H1 (cell line): ENCODE data around the gene PLXND1. TPM values are rescaled to one million over a fixed set of nuclear protein-coding genes. Genes with fewer than 3 reads are reported as not detected.

Experiments
- CTCF ChIA-PET: fragments of 300-600 bp; sonication (Branson Sonifier 250); formaldehyde crosslinking; loops from one replicate; lab custom pipeline; 2021; ENCODE audit not compliant: partially characterized antibody; lab: Charles Lee
- POLR2A ChIA-PET: fragments of 300-600 bp; sonication (Branson Sonifier 250); formaldehyde crosslinking; loops from one replicate; lab custom pipeline; 2021; ENCODE audit warnings: inconsistent platforms; ENCODE audit not compliant: partially characterized antibody; lab: Charles Lee
- DNase-seq, 2 experiments: peaks; one replicate each; pipeline versions ENCODE4 v3.0.0 to v3.0.0-alpha.2; 2010 to 2022; ENCODE audit warnings: low spot score in 2 of 2, low read depth in 1 of 2, mixed read lengths in 1 of 2
- FAIRE-seq: peaks from 2 replicates; lab custom pipeline; 2011; peaks lifted over from hg19 to GRCh38; lab: Jason Lieb, UNC
- H2AFZ ChIP-seq: 2 replicates; pipeline ENCODE4 v1.8.1; 2012; ENCODE audit warnings: low read length, inconsistent platforms
- H2AK5ac ChIP-seq: 2 replicates; pipeline ENCODE4 v1.6.1; 2013; ENCODE audit warnings: low read depth, low read length
- H2BK120ac ChIP-seq: replicated peaks from 2 replicates; pipeline ENCODE3; 2013; ENCODE audit warnings: low read depth, low read length, inconsistent platforms
- H2BK12ac ChIP-seq: 2 replicates; pipeline ENCODE4 v1.6.1; 2013; ENCODE audit warnings: low read depth, low read length
- H2BK15ac ChIP-seq: 2 replicates; pipeline ENCODE4 v1.6.1; 2013; ENCODE audit warnings: low read length
- H2BK20ac ChIP-seq: 2 replicates; pipeline ENCODE4 v1.6.1; 2013; ENCODE audit warnings: low read length
- H2BK5ac ChIP-seq: 2 replicates; pipeline ENCODE4 v1.6.1; 2013; ENCODE audit warnings: low read depth, low read length
- H3K14ac ChIP-seq: 2 replicates; pipeline ENCODE4 v1.6.1; 2013; ENCODE audit warnings: inconsistent platforms; ENCODE audit not compliant: insufficient read length
- H3K18ac ChIP-seq: 2 replicates; pipeline ENCODE4 v1.6.1; 2013; ENCODE audit warnings: low read length; ENCODE audit errors: extremely low read depth
- H3K23ac ChIP-seq: 2 replicates; pipeline ENCODE4 v1.6.1; 2013; ENCODE audit warnings: inconsistent platforms; ENCODE audit not compliant: insufficient read length
- H3K23me2 ChIP-seq: 2 replicates; pipeline ENCODE4 v1.6.1; 2013; ENCODE audit warnings: low read depth, low read length
- H3K27ac ChIP-seq: 2 replicates; pipeline ENCODE4 v1.6.1; 2011; ENCODE audit warnings: low read depth, low read length, inconsistent platforms
- H3K27me3 ChIP-seq, 4 experiments: replicated peaks in 1 of 4; 1 replicate in 1 of 4; 2 replicates in 3 of 4; pipeline versions ENCODE4 v1.6.1 to v1.8.1; 2011 to 2013; ENCODE audit warnings: low read length in 3 of 4, mild to moderate bottlenecking in 3 of 4, inconsistent platforms in 2 of 4, mixed read lengths in 2 of 4, moderate library complexity in 1 of 4; ENCODE audit not compliant: control insufficient read depth in 3 of 4, insufficient read depth in 3 of 4; ENCODE audit errors: extremely low read depth in 1 of 4
- H3K36me3 ChIP-seq, 4 experiments: 2 replicates each; pipeline versions ENCODE4 v1.6.1 to v1.8.1; 2011 to 2013; ENCODE audit warnings: mild to moderate bottlenecking in 4 of 4, low read length in 3 of 4, moderate library complexity in 2 of 4, control low read depth in 1 of 4, inconsistent platforms in 1 of 4; ENCODE audit not compliant: insufficient read depth in 4 of 4, control insufficient read depth in 2 of 4
- H3K4ac ChIP-seq: replicated peaks from 2 replicates; pipeline ENCODE3; 2013; ENCODE audit warnings: low read length, low read depth, mixed read lengths, inconsistent platforms; ENCODE audit not compliant: insufficient read length
- H3K4me1 ChIP-seq, 4 experiments: replicated peaks in 1 of 4; 1 replicate in 1 of 4; 2 replicates in 3 of 4; pipeline versions ENCODE4 v1.6.1 to v1.8.1; 2011 to 2013; ENCODE audit warnings: low read length in 3 of 4, inconsistent platforms in 2 of 4, mixed read lengths in 1 of 4; ENCODE audit not compliant: insufficient read depth in 4 of 4, control insufficient read depth in 3 of 4
- H3K4me2 ChIP-seq, 2 experiments: 2 replicates each; pipeline versions ENCODE4 v1.6.1 to v1.8.1; 2011 to 2013; ENCODE audit warnings: low read depth in 2 of 2, low read length in 2 of 2, control low read depth in 1 of 2, inconsistent platforms in 1 of 2, mild to moderate bottlenecking in 1 of 2; ENCODE audit not compliant: insufficient read depth in 1 of 2
- H3K4me3 ChIP-seq, 4 experiments: fragments of 200-600, 300-600 bp in 1 of 4; sonication (generic), shearing (Covaris generic), sonication (Bioruptor Twin) in 1 of 4; 2 replicates each; pipeline versions ENCODE4 v1.5.1 to v1.8.1; 2011 to 2016; ENCODE audit warnings: low read length in 4 of 4, low read depth in 3 of 4, control low read depth in 2 of 4, inconsistent platforms in 2 of 4, mild to moderate bottlenecking in 2 of 4, mixed read lengths in 1 of 4, moderate library complexity in 1 of 4; ENCODE audit not compliant: insufficient read depth in 2 of 4; ENCODE audit errors: extremely low read depth in 1 of 4
- H3K56ac ChIP-seq: replicated peaks from 2 replicates; pipeline ENCODE3; 2013; ENCODE audit warnings: low read depth, mild to moderate bottlenecking, mixed read lengths, low read length, inconsistent platforms; ENCODE audit not compliant: insufficient read length
- H3K79me1 ChIP-seq: 2 replicates; pipeline ENCODE4 v1.6.1; 2013; ENCODE audit warnings: low read depth, low read length, control low read depth
- H3K79me2 ChIP-seq, 2 experiments: 2 replicates each; pipeline versions ENCODE4 v1.6.1 to v1.8.1; 2012 to 2013; ENCODE audit warnings: low read length in 2 of 2, mild to moderate bottlenecking in 2 of 2, inconsistent platforms in 1 of 2; ENCODE audit not compliant: insufficient read depth in 2 of 2, control insufficient read depth in 1 of 2
- H3K9ac ChIP-seq, 4 experiments: replicated peaks in 1 of 4; 1 replicate in 1 of 4; 2 replicates in 3 of 4; pipeline versions ENCODE4 v1.6.1 to v1.8.1; 2011 to 2013; ENCODE audit warnings: low read depth in 3 of 4, low read length in 3 of 4, control low read depth in 2 of 4, mild to moderate bottlenecking in 2 of 4, moderate library complexity in 2 of 4, inconsistent platforms in 1 of 4; ENCODE audit errors: extremely low read depth in 1 of 4
- H3K9me3 ChIP-seq, 2 experiments: 2 replicates each; pipeline versions ENCODE4 v1.6.1 to v1.8.1; 2012 to 2013; ENCODE audit warnings: mild to moderate bottlenecking in 2 of 2, moderate library complexity in 2 of 2, control low read depth in 1 of 2, inconsistent platforms in 1 of 2, low read depth in 1 of 2, low read length in 1 of 2, mixed read lengths in 1 of 2; ENCODE audit not compliant: insufficient read depth in 2 of 2
- H4K20me1 ChIP-seq, 2 experiments: replicated peaks in 1 of 2; 2 replicates each; pipeline versions ENCODE3 to v1.8.1; 2011 to 2013; ENCODE audit warnings: inconsistent platforms in 2 of 2, low read length in 2 of 2, mild to moderate bottlenecking in 1 of 2; ENCODE audit not compliant: insufficient read depth in 2 of 2, control insufficient read depth in 1 of 2
- H4K5ac ChIP-seq: 2 replicates; pipeline ENCODE4 v1.6.1; 2013; ENCODE audit warnings: low read length, low read depth, mixed read lengths, inconsistent platforms; ENCODE audit not compliant: insufficient read length
- H4K8ac ChIP-seq: 2 replicates; pipeline ENCODE4 v1.8.0; 2013; ENCODE audit warnings: mild to moderate bottlenecking, moderate library complexity, low read length, inconsistent platforms; ENCODE audit not compliant: insufficient read depth; ENCODE audit errors: extremely low read depth
- H4K91ac ChIP-seq: replicated peaks from 2 replicates; pipeline ENCODE3; 2013; ENCODE audit warnings: low read length, mixed read lengths, inconsistent platforms; ENCODE audit not compliant: insufficient read length
- EZH2 ChIP-seq: fragments of 200-600 bp; sonication (generic); IDR thresholded peaks from 2 replicates; pipeline ENCODE4 v1.7.1; 2012; ENCODE audit warnings: low read depth, mild to moderate bottlenecking, moderate library complexity, low read length, inconsistent platforms; ENCODE audit not compliant: severe bottlenecking
- NANOG ChIP-seq: IDR thresholded peaks from 2 replicates; pipeline ENCODE4 v1.6.1; 2011; ENCODE audit warnings: low read length, low read depth, mild to moderate bottlenecking, inconsistent platforms; ENCODE audit not compliant: insufficient read depth, poor library complexity, severe bottlenecking
- NRF1 ChIP-seq: IDR thresholded peaks from 2 replicates; pipeline ENCODE4 v1.6.1; 2011; ENCODE audit warnings: mild to moderate bottlenecking, low read depth, low read length, improper control_type of control experiment
- SIN3A ChIP-seq, 2 experiments: IDR thresholded peaks in 1 of 2; conservative IDR thresholded peaks in 1 of 2; 2 replicates each; pipeline ENCODE4 v1.6.1; 2011 to 2012; ENCODE audit warnings: low read length in 2 of 2, improper control_type of control experiment in 1 of 2, low read depth in 1 of 2, mild to moderate bottlenecking in 1 of 2
- SP1 ChIP-seq: IDR thresholded peaks from 2 replicates; pipeline ENCODE4 v1.6.1; 2011; ENCODE audit warnings: low read depth, low read length
- TCF12 ChIP-seq: IDR thresholded peaks from 2 replicates; pipeline ENCODE4 v1.6.1; 2011; ENCODE audit warnings: low read depth, mild to moderate bottlenecking, low read length
- WGBS, 2 experiments: shearing (Covaris generic) in 1 of 2; methylation state at CpG; one replicate each; pipeline versions ENCODE4 v1.1.6 to v1.1.7; 2013 to 2015; ENCODE audit warnings: low lambda C conversion rate in 2 of 2, mixed read lengths in 2 of 2, inconsistent platforms in 1 of 2, low coverage in 1 of 2, missing lambda C conversion rate in 1 of 2; ENCODE audit not compliant: insufficient replicate concordance in 2 of 2, insufficient coverage in 1 of 2, insufficient read length in 1 of 2; ENCODE audit errors: extremely low coverage in 1 of 2, missing lambda C conversion rate in 1 of 2; 5-methylcytosine and 5-hydroxymethylcytosine counted together
- polyA plus RNA-seq, 7 experiments: library from polyadenylated mRNA; depleted of rRNA in 3 of 7; stranded (reverse) in 5 of 7; unstranded in 2 of 7; fragments of >200 nt in 5 of 7; fragments of 200-250 nt in 2 of 7; gene quantifications; 1 replicate in 5 of 7; 2 replicates in 1 of 7; 4 replicates in 1 of 7; pipeline versions ENCODE4 v1.2.1 to v1.2.3, GENCODE V29; 2011 to 2013; ENCODE audit warnings: missing spikeins in 2 of 7, mixed read lengths in 2 of 7
- total RNA-seq: library from RNA; stranded (reverse); fragmentation: NEBNext Ultra II Directional; extraction: Animal tissue kit (Norgen Biotek cat#: 25700); gene quantifications from 2 replicates; pipeline ENCODE4 v1.2.1, GENCODE V29; 2021

PLXND1 gene
- total and polyA plus RNA-seq, 2 of the 8 experiments (the other 6 are each of a cell fraction or from before 2014, with no cell fraction given) = 17.7 to 66.4 TPM

DNA sequence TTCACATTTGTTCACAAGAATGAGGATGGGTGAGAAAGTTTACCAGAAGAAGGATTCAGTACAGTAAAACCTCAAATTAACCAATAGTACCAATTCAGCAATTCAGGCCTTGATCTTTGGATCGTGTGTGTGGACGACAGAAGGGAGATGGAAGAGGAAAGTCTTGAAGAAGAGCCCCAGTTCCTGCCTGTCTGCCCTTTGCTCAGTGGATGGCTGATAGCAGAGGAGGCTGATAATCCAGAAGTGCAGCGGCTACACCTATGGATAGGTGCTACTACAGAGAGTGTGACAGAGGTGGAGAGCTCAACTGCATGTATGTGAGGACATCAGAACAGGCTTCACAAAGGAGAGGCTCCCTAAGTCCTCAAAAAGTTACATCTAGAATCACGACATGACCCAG, 29.2 kb upstream of the PLXND1 start:
- Histone ChIP-seq H3K23ac (no peak overlapping the region), H4K5ac (no peak overlapping the region), H3K27ac (no peak overlapping the region), H2AK5ac (no peak overlapping the region), H3K23me2 (no peaks in the 10 kb centered on the region), H2BK5ac (no peak overlapping the region), H3K79me1 (no peaks in the 10 kb centered on the region), H3K18ac (no peak overlapping the region), H2AFZ (no peak overlapping the region), H4K91ac (peak overlapping the region; percentile 6), H4K8ac (no peak overlapping the region), H4K20me1 (no peaks in the 10 kb centered on the region), H2BK15ac (no peak overlapping the region), H2BK120ac (no peak overlapping the region), H3K9ac (no peak overlapping the region), H3K14ac (no peak overlapping the region), H3K36me3 (no peaks in the 10 kb centered on the region), H2BK12ac (peak overlapping the region; percentile 31; the same call in 1 of the 2 replicates), H3K56ac (no peak overlapping the region), H3K4ac (no peak overlapping the region), H3K4me3 (no peak overlapping the region), H2BK20ac (no peak overlapping the region), H3K4me1 (no peaks in the 10 kb centered on the region), H3K9me3 (no peaks in the 10 kb centered on the region; a peak in 1 of 4 replicates), H3K4me2 (no peak overlapping the region), H3K79me2 (no peaks in the 10 kb centered on the region), H3K27me3 (no peaks in the 10 kb centered on the region)
- FAIRE-seq (no peak), DNase-seq (no peak)
- CTCF ChIA-PET = interaction anchor here (0.6 to 10.7 kb wide), 7 partner anchors 14 to 306 kb away, joined by 3 to 149 read pairs (median 4); no protein-coding TSS in a partner anchor
- WGBS, 2 experiments = 96% methylated on average over 4 of the region's 4 CpGs; no CpG with 5 or more reads in 1 of the 2 experiments
- POLR2A ChIA-PET = no interaction called here
- TF ChIP-seq SP1 (no peak), NANOG (no peak), EZH2 (no peak), SIN3A (conservative IDR thresholded peaks at IDR 0.05 in 1 of 2, IDR thresholded peaks at IDR 0.05 in 1 of 2; ENCODE audit: low read depth in 1 of 2, low read length in 2 of 2) (no peak), NRF1 (no peak), TCF12 (no peak)
